Vagina (tissue), 2 donors: ENCODE data around the gene ADCY4. TPM values are rescaled to one million over a fixed set of nuclear protein-coding genes. Genes with fewer than 3 reads are reported as not detected.

ENCODE experiments used
- DNase-seq, 2 donors: peaks; one replicate each; pipeline ENCODE4 v3.0.0-alpha.2; 2017; ENCODE audit errors: extremely low spot score in 2 of 2
- H3K27ac ChIP-seq: fragments of 200-600 bp; sonication (generic); one replicate; pipeline ENCODE4 v1.5.1; 2019
- H3K27me3 ChIP-seq: fragments of 200-600 bp; sonication (generic); one replicate; pipeline ENCODE4 v1.5.1; 2019
- H3K36me3 ChIP-seq, 2 donors: fragments of 200-600 bp; sonication (generic); one replicate each; pipeline ENCODE4 v1.5.1; 2017 to 2019
- H3K4me1 ChIP-seq: fragments of 200-600 bp; sonication (generic); one replicate; pipeline ENCODE4 v1.5.1; 2019
- H3K4me3 ChIP-seq, 2 donors: fragments of 200-600 bp; sonication (generic); 1 replicate in 1 of 2; 2 replicates in 1 of 2; pipeline ENCODE4 v1.5.1; 2016 to 2019
- H3K9me3 ChIP-seq: fragments of 200-600 bp; sonication (generic); one replicate; pipeline ENCODE4 v1.5.1; 2019
- CTCF ChIP-seq, 3 experiments: fragments of 450-650 bp in 2 of 3; fragments of 200-600 bp in 1 of 3; sonication (generic) in 1 of 3; IDR thresholded peaks; one replicate each; pipeline ENCODE4 v1.5.1; 2017 to 2019; ENCODE audit warnings: antibody characterized with exemption in 3 of 3, mild to moderate bottlenecking in 2 of 3, moderate library complexity in 2 of 3
- POLR2A ChIP-seq, 2 donors: fragments of 450-650 bp; IDR thresholded peaks; one replicate each; pipeline ENCODE4 v1.6.1; 2017; ENCODE audit warnings: antibody characterized with exemption in 2 of 2, mild to moderate bottlenecking in 2 of 2, moderate library complexity in 2 of 2
- POLR2AphosphoS5 ChIP-seq, 2 donors: sonication (generic); formaldehyde crosslinking; IDR thresholded peaks; one replicate each; pipeline ENCODE4 v1.9.0; 2017; ENCODE audit warnings: antibody characterized with exemption in 2 of 2, mild to moderate bottlenecking in 2 of 2, low read depth in 1 of 2; ENCODE audit not compliant: insufficient read depth in 1 of 2
- intact Hi-C: fragments of 100-400 bp; cut with DNase I; formaldehyde crosslinking; loops from one replicate; pipeline ENCODE4 v1.15.1; 2023
- total RNA-seq: library from RNA; depleted of rRNA; stranded (reverse); fragments of >200 nt; gene quantifications from one replicate; pipeline ENCODE4 v1.2.3, GENCODE V29; 2016

Gene ADCY4
- total RNA-seq, 1 donor from 2014 or later: 32.7 TPM

- no peak for DNase-seq
- no peak for TF ChIP-seq POLR2A (IDR thresholded peaks at IDR 0.05)
- no peak for TF ChIP-seq POLR2AphosphoS5 (IDR thresholded peaks at IDR 0.05; ENCODE audit: insufficient read depth in 1 of 2, low read depth in 1 of 2)
- TF ChIP-seq CTCF (IDR thresholded peaks at IDR 0.05): no peak
- Histone ChIP-seq H3K27ac (peak overlapping the region; percentile 22), H3K4me1 (peaks cover 18% of the 10 kb centered on the region), H3K27me3 (no peaks in the 10 kb centered on the region), H3K9me3 (no peaks in the 10 kb centered on the region), H3K4me3 (no peak overlapping the region), H3K36me3 (peaks cover 0 to 6% of the 10 kb centered on the region in 2 donors)
- intact Hi-C loops: no loop called here
Measured at GRCh38 chr14:24273422-24273998, 61.4 kb downstream of the ADCY4 start.

DNA sequence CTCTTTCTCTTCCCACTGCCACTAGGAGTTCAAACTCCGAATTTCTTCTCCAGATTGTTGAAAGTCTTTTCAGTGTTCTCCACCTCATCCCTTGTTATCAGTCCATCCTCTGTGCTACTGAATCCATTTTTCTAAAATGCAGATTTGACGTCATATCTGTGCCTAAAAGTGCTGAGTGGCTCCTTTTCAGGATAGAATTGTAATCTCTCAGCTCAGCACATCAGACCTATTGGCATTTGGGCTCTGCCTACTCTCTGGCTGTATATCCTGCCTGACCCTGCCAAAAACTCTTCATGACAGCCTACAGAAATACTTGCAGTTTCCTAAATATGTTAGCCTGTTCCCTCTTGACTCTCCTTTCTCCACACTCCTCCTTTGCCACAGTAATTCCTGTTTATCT is 62.4 kb downstream of the ADCY4 start:
- H3K4me1 ChIP-seq: peaks cover 18% of the 10 kb centered on the region
- no peak for DNase-seq
- H3K36me3 ChIP-seq: peaks cover 0 to 7% of the 10 kb centered on the region in 2 donors
- H3K27ac ChIP-seq: peak overlapping the region; percentile 97
- H3K4me3 ChIP-seq: no peak overlapping the region
- H3K27me3 ChIP-seq: no peaks in the 10 kb centered on the region
- TF ChIP-seq CTCF (IDR thresholded peaks at IDR 0.05) (no peak), POLR2A (IDR thresholded peaks at IDR 0.05) (no peak), POLR2AphosphoS5 (IDR thresholded peaks at IDR 0.05; ENCODE audit: insufficient read depth in 1 of 2, low read depth in 1 of 2) (no peak)
- intact Hi-C loops: no loop called here
- no peaks in the 10 kb centered on the region for H3K9me3 ChIP-seq

DNA sequence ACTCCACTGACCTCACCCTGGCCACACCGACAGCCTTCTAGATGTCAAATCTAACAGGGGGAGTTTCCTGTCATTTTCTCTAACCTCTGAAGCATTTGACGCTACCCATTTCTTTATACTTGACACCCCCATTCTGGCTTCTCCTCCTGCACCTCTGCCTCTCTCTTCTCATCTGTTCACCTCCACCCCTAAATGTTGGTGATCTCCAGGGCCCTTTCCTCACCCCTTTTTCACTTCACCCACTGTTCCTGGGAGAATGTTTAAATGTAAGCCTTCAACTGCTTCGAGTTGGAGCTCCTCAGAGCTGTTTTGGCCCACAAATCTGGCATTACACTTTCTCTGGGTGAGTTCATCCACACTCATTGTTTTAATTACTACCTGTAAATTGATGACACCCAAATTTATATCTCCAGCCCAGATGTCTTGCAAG is 63.0 kb downstream of the ADCY4 start:
- H3K4me3 ChIP-seq: peak overlapping the region; percentile 89 to 90
- H3K9me3 ChIP-seq: no peaks in the 10 kb centered on the region
- peak overlapping the region; percentile 97 for H3K27ac ChIP-seq
- intact Hi-C loops: no loop called here
- H3K36me3 ChIP-seq: peaks cover 0 to 11% of the 10 kb centered on the region in 2 donors
- peaks cover 18% of the 10 kb centered on the region for H3K4me1 ChIP-seq
- no peak for TF ChIP-seq CTCF (IDR thresholded peaks at IDR 0.05)
- no peaks in the 10 kb centered on the region for H3K27me3 ChIP-seq
- DNase-seq: no peak

- no peak for DNase-seq
- TF ChIP-seq POLR2A (IDR thresholded peaks at IDR 0.05): no peak
- TF ChIP-seq CTCF (IDR thresholded peaks at IDR 0.05): peak; percentile 49 to 92 (median 60)
- peak; percentile 55 to 75 for TF ChIP-seq POLR2AphosphoS5 (IDR thresholded peaks at IDR 0.05; ENCODE audit: insufficient read depth in 1 of 2, low read depth in 1 of 2)
- peak within 1 kb of the TSS; percentile 97 for H3K27ac ChIP-seq
- peak within 1 kb of the TSS; percentile 89 to 90 for H3K4me3 ChIP-seq
- no peaks in the 10 kb centered on the region for H3K27me3 ChIP-seq
- peaks cover 18% of the 10 kb centered on the region for H3K4me1 ChIP-seq
- H3K9me3 ChIP-seq: no peaks in the 10 kb centered on the region
- peaks cover 0 to 17% of the 10 kb centered on the region in 2 donors for H3K36me3 ChIP-seq
- intact Hi-C loops: no loop called here
Measured at GRCh38 chr14:24271134-24271833, 63.6 kb downstream of the ADCY4 start, which contains the start of gene RABGGTA. Gene RABGGTA (minus strand): TSS chr14:24271597. CDS start chr14:24271115, 482 bp downstream.
